CD4-positive, alpha-beta memory T cell (primary cell): ENCODE results near the gene MOB3B. TPM values are rescaled to one million over a fixed set of nuclear protein-coding genes. Genes with fewer than 3 reads are reported as not detected.
"Not testable (repeated sequence)": the region's sequence is repeated elsewhere in the genome, so short reads cannot be mapped to it uniquely, and the experiment has no call there.

Experiments used
- CTCF ChIA-PET: fragments of 350-600 bp; sonication (Branson Sonifier 250); formaldehyde crosslinking; loops from one replicate; lab custom pipeline; 2021; ENCODE audit warnings: inconsistent platforms; ENCODE audit not compliant: partially characterized antibody; lab: Charles Lee
- POLR2A ChIA-PET: fragments of 350-600 bp; sonication (Branson Sonifier 250); formaldehyde crosslinking; loops from one replicate; lab custom pipeline; 2021; ENCODE audit not compliant: partially characterized antibody; lab: Charles Lee
- DNase-seq, 5 donors: peaks; one replicate each; pipeline versions ENCODE4 v3.0.0 to v3.0.0-alpha.2; 2020 to 2022; ENCODE audit warnings: mixed read lengths in 1 of 5
- H3K27ac ChIP-seq: one replicate; pipeline ENCODE4 v1.7.0; 2013; ENCODE audit warnings: low read depth, low read length
- H3K27me3 ChIP-seq: 2 replicates; pipeline ENCODE4 v1.7.0; 2013; ENCODE audit warnings: mild to moderate bottlenecking, low read length, moderate library complexity; ENCODE audit not compliant: insufficient read depth
- H3K36me3 ChIP-seq: 2 replicates; pipeline ENCODE4 v1.7.0; 2013; ENCODE audit warnings: mild to moderate bottlenecking, low read length, moderate library complexity; ENCODE audit not compliant: insufficient read depth
- H3K4me1 ChIP-seq: 2 replicates; pipeline ENCODE4 v1.7.0; 2013; ENCODE audit warnings: mild to moderate bottlenecking, low read length, moderate library complexity; ENCODE audit not compliant: insufficient read depth
- H3K4me3 ChIP-seq, 2 donors: one replicate each; pipeline ENCODE4 v1.7.0; 2013; ENCODE audit warnings: low read length in 2 of 2, mild to moderate bottlenecking in 1 of 2
- H3K9me3 ChIP-seq, 2 donors: one replicate each; pipeline ENCODE4 v1.7.0; 2013; ENCODE audit warnings: low read length in 2 of 2, control low read depth in 1 of 2; ENCODE audit not compliant: control insufficient read depth in 1 of 2
- H3K27ac Mint-ChIP-seq, 7 donors: one replicate each; pipeline ENCODE4 v1.8.0; 2020 to 2021; ENCODE audit warnings: mixed read lengths in 7 of 7, mild to moderate bottlenecking in 6 of 7, inconsistent platforms in 3 of 7, moderate library complexity in 3 of 7
- H3K27me3 Mint-ChIP-seq, 2 donors: one replicate each; pipeline ENCODE4 v1.8.0; 2020 to 2021; ENCODE audit warnings: mixed read lengths in 2 of 2
- H3K36me3 Mint-ChIP-seq, 2 donors: one replicate each; pipeline ENCODE4 v1.8.0; 2020 to 2021; ENCODE audit warnings: mixed read lengths in 2 of 2, inconsistent platforms in 1 of 2, mild to moderate bottlenecking in 1 of 2
- H3K4me1 Mint-ChIP-seq, 4 donors: one replicate each; pipeline ENCODE4 v1.8.0; 2020 to 2021; ENCODE audit warnings: mixed read lengths in 4 of 4, mild to moderate bottlenecking in 1 of 4
- H3K4me3 Mint-ChIP-seq, 8 donors: one replicate each; pipeline ENCODE4 v1.8.0; 2020 to 2021; ENCODE audit warnings: mixed read lengths in 8 of 8, mild to moderate bottlenecking in 7 of 8, moderate library complexity in 6 of 8, inconsistent platforms in 3 of 8
- H3K9me3 Mint-ChIP-seq, 8 donors: one replicate each; pipeline ENCODE4 v1.8.0; 2020 to 2021; ENCODE audit warnings: mixed read lengths in 8 of 8, mild to moderate bottlenecking in 5 of 8, inconsistent platforms in 3 of 8, moderate library complexity in 1 of 8
- intact Hi-C: fragments of 100-400 bp; cut with micrococcal nuclease; formaldehyde crosslinking; loops from one replicate; pipeline ENCODE4 v1.15.1; 2023
- polyA plus RNA-seq, 2 donors: library from polyadenylated mRNA; unstranded; fragments of 300-500 nt; fragmentation: Illumina TruSeq; gene quantifications; one replicate each; pipeline ENCODE4 v1.2.3, GENCODE V29; 2021
- total RNA-seq, 2 experiments: library from RNA; stranded (reverse); gene quantifications; one replicate each; pipeline ENCODE4 v1.2.3, GENCODE V29; 2021

The MOB3B gene
- total and polyA plus RNA-seq, 4 experiments from 2014 or later = 0.05 to 0.64 (median 0.34) TPM

GRCh38 chr9:27425827-27426510, 103.6 kb downstream of the MOB3B start:
- Histone ChIP-seq H3K36me3 (no peaks in the 10 kb centered on the region), H3K9me3 (no peaks in the 10 kb centered on the region), H3K27me3 (no peaks in the 10 kb centered on the region), H3K4me1 (no peaks in the 10 kb centered on the region), H3K27ac (no peak overlapping the region), H3K4me3 (no peak overlapping the region)
- Mint-ChIP-seq H3K36me3 (no peaks in the 10 kb centered on the region), H3K27me3 (no peaks in the 10 kb centered on the region), H3K27ac (no peak overlapping the region), H3K4me1 (no peaks in the 10 kb centered on the region), H3K9me3 (peaks cover 0 to 2% (median 0%) of the 10 kb centered on the region in 8 donors), H3K4me3 (no peak overlapping the region)
- POLR2A ChIA-PET = no interaction called here
- intact Hi-C loops = no loop called here
- no peak for DNase-seq
- CTCF ChIA-PET = no interaction called here

GRCh38 chr9:27423915-27424710, 105.5 kb downstream of the MOB3B start:
- no peaks in the 10 kb centered on the region for H3K36me3 ChIP-seq
- no peaks in the 10 kb centered on the region for H3K4me1 Mint-ChIP-seq
- H3K27ac ChIP-seq = no peak overlapping the region
- no peak overlapping the region for H3K27ac Mint-ChIP-seq
- no peak for DNase-seq
- intact Hi-C loops = no loop called here
- ChIA-PET CTCF (no interaction called here), POLR2A (no interaction called here)
- peaks cover 0 to 2% (median 0%) of the 10 kb centered on the region in 8 donors for H3K9me3 Mint-ChIP-seq
- H3K27me3 Mint-ChIP-seq = no peaks in the 10 kb centered on the region
- no peaks in the 10 kb centered on the region for H3K9me3 ChIP-seq
- no peaks in the 10 kb centered on the region for H3K27me3 ChIP-seq
- no peaks in the 10 kb centered on the region for H3K36me3 Mint-ChIP-seq
- no peak overlapping the region for H3K4me3 ChIP-seq
- H3K4me3 Mint-ChIP-seq = no peak overlapping the region
- H3K4me1 ChIP-seq = no peaks in the 10 kb centered on the region

- POLR2A ChIA-PET = interaction anchor here (0.5 kb wide), 1 partner anchor 263 kb away, joined by 3 read pairs; no protein-coding TSS in a partner anchor
- CTCF ChIA-PET = no interaction called here
- no peaks in the 10 kb centered on the region for H3K9me3 ChIP-seq
- Mint-ChIP-seq H3K27ac (no peak overlapping the region), H3K4me3 (no peak overlapping the region), H3K27me3 (no peaks in the 10 kb centered on the region), H3K9me3 (peaks cover 0 to 3% (median 0%) of the 10 kb centered on the region in 8 donors), H3K36me3 (no peaks in the 10 kb centered on the region), H3K4me1 (no peaks in the 10 kb centered on the region)
- no peak overlapping the region for H3K27ac ChIP-seq
- H3K36me3 ChIP-seq = no peaks in the 10 kb centered on the region
- H3K27me3 ChIP-seq = no peaks in the 10 kb centered on the region
- no peak overlapping the region for H3K4me3 ChIP-seq
- no peak for DNase-seq
- intact Hi-C loops = no loop called here
- H3K4me1 ChIP-seq = no peaks in the 10 kb centered on the region
These were observed 107.3 kb downstream of the MOB3B start for GRCh38 chr9:27422279-27422834.

- ChIA-PET CTCF (no interaction called here), POLR2A (interaction anchor here (0.5 kb wide), 1 partner anchor 262 kb away, joined by 3 read pairs; no protein-coding TSS in a partner anchor)
- H3K9me3 ChIP-seq = no peaks in the 10 kb centered on the region
- H3K4me1 ChIP-seq = no peaks in the 10 kb centered on the region
- H3K9me3 Mint-ChIP-seq = peaks cover 0 to 3% (median 0%) of the 10 kb centered on the region in 8 donors
- H3K4me3 Mint-ChIP-seq = no peak overlapping the region
- no peaks in the 10 kb centered on the region for H3K27me3 ChIP-seq
- H3K4me3 ChIP-seq = no peak overlapping the region
- H3K27me3 Mint-ChIP-seq = no peaks in the 10 kb centered on the region
- no peak for DNase-seq
- H3K27ac ChIP-seq = no peak overlapping the region
- no peaks in the 10 kb centered on the region for H3K4me1 Mint-ChIP-seq
- intact Hi-C loops = no loop called here
- no peak overlapping the region for H3K27ac Mint-ChIP-seq
- no peaks in the 10 kb centered on the region for H3K36me3 Mint-ChIP-seq
- no peaks in the 10 kb centered on the region for H3K36me3 ChIP-seq
These were observed 108.0 kb downstream of the MOB3B start for GRCh38 chr9:27421577-27421976.

- H3K9me3 ChIP-seq, H3K36me3 ChIP-seq, CTCF ChIA-PET, H3K27me3 Mint-ChIP-seq, H3K27ac Mint-ChIP-seq, H3K4me1 ChIP-seq, H3K27ac ChIP-seq, H3K36me3 Mint-ChIP-seq, H3K9me3 Mint-ChIP-seq, H3K4me3 ChIP-seq, intact Hi-C loops, H3K27me3 ChIP-seq, DNase-seq, H3K4me3 Mint-ChIP-seq, H3K4me1 Mint-ChIP-seq, POLR2A ChIA-PET: not testable (repeated sequence)
These were observed 110.1 kb downstream of the MOB3B start for GRCh38 chr9:27419558-27419957.

GRCh38 chr9:27414220-27414761, 115.3 kb downstream of the MOB3B start:
- POLR2A ChIA-PET = no interaction called here
- Mint-ChIP-seq H3K27ac (no peak overlapping the region), H3K9me3 (peaks cover 0 to 3% (median 0%) of the 10 kb centered on the region in 8 donors), H3K27me3 (peaks cover 2 to 4% of the 10 kb centered on the region in 2 donors), H3K36me3 (peaks cover 0 to 4% of the 10 kb centered on the region in 2 donors), H3K4me3 (no peak overlapping the region), H3K4me1 (no peaks in the 10 kb centered on the region)
- H3K27ac ChIP-seq = no peak overlapping the region
- CTCF ChIA-PET = interaction anchor here (0.8 kb wide), 1 partner anchor 75 kb away, joined by 3 read pairs; no protein-coding TSS in a partner anchor
- H3K4me3 ChIP-seq = no peak overlapping the region
- intact Hi-C loops = no loop called here
- H3K36me3 ChIP-seq = no peaks in the 10 kb centered on the region
- DNase-seq = no peak
- no peaks in the 10 kb centered on the region for H3K27me3 ChIP-seq
- no peaks in the 10 kb centered on the region for H3K4me1 ChIP-seq
- H3K9me3 ChIP-seq = no peaks in the 10 kb centered on the region
